H1 (cell line): Measurements from ENCODE around the gene GON4L. TPM values are rescaled to one million over a fixed set of nuclear protein-coding genes. Genes with fewer than 3 reads are reported as not detected.
"Not testable (repeated sequence)": the region's sequence is repeated elsewhere in the genome, so short reads cannot be mapped to it uniquely, and the experiment has no call there.

Experiments used
- CTCF ChIA-PET: fragments of 300-600 bp; sonication (Branson Sonifier 250); formaldehyde crosslinking; loops from one replicate; lab custom pipeline; 2021; ENCODE audit not compliant: partially characterized antibody; lab: Charles Lee
- POLR2A ChIA-PET: fragments of 300-600 bp; sonication (Branson Sonifier 250); formaldehyde crosslinking; loops from one replicate; lab custom pipeline; 2021; ENCODE audit warnings: inconsistent platforms; ENCODE audit not compliant: partially characterized antibody; lab: Charles Lee
- DNase-seq, 2 experiments: peaks; one replicate each; pipeline versions ENCODE4 v3.0.0 to v3.0.0-alpha.2; 2010 to 2022; ENCODE audit warnings: low spot score in 2 of 2, low read depth in 1 of 2, mixed read lengths in 1 of 2
- FAIRE-seq: peaks from 2 replicates; lab custom pipeline; 2011; peaks lifted over from hg19 to GRCh38; lab: Jason Lieb, UNC
- H2AFZ ChIP-seq: 2 replicates; pipeline ENCODE4 v1.8.1; 2012; ENCODE audit warnings: low read length, inconsistent platforms
- H2AK5ac ChIP-seq: 2 replicates; pipeline ENCODE4 v1.6.1; 2013; ENCODE audit warnings: low read depth, low read length
- H2BK120ac ChIP-seq: replicated peaks from 2 replicates; pipeline ENCODE3; 2013; ENCODE audit warnings: low read depth, low read length, inconsistent platforms
- H2BK12ac ChIP-seq: 2 replicates; pipeline ENCODE4 v1.6.1; 2013; ENCODE audit warnings: low read depth, low read length
- H2BK15ac ChIP-seq: 2 replicates; pipeline ENCODE4 v1.6.1; 2013; ENCODE audit warnings: low read length
- H2BK20ac ChIP-seq: 2 replicates; pipeline ENCODE4 v1.6.1; 2013; ENCODE audit warnings: low read length
- H2BK5ac ChIP-seq: 2 replicates; pipeline ENCODE4 v1.6.1; 2013; ENCODE audit warnings: low read depth, low read length
- H3K14ac ChIP-seq: 2 replicates; pipeline ENCODE4 v1.6.1; 2013; ENCODE audit warnings: inconsistent platforms; ENCODE audit not compliant: insufficient read length
- H3K18ac ChIP-seq: 2 replicates; pipeline ENCODE4 v1.6.1; 2013; ENCODE audit warnings: low read length; ENCODE audit errors: extremely low read depth
- H3K23ac ChIP-seq: 2 replicates; pipeline ENCODE4 v1.6.1; 2013; ENCODE audit warnings: inconsistent platforms; ENCODE audit not compliant: insufficient read length
- H3K23me2 ChIP-seq: 2 replicates; pipeline ENCODE4 v1.6.1; 2013; ENCODE audit warnings: low read depth, low read length
- H3K27ac ChIP-seq: 2 replicates; pipeline ENCODE4 v1.6.1; 2011; ENCODE audit warnings: low read depth, low read length, inconsistent platforms
- H3K27me3 ChIP-seq, 4 experiments: replicated peaks in 1 of 4; 1 replicate in 1 of 4; 2 replicates in 3 of 4; pipeline versions ENCODE4 v1.6.1 to v1.8.1; 2011 to 2013; ENCODE audit warnings: low read length in 3 of 4, mild to moderate bottlenecking in 3 of 4, inconsistent platforms in 2 of 4, mixed read lengths in 2 of 4, moderate library complexity in 1 of 4; ENCODE audit not compliant: control insufficient read depth in 3 of 4, insufficient read depth in 3 of 4; ENCODE audit errors: extremely low read depth in 1 of 4
- H3K36me3 ChIP-seq, 4 experiments: 2 replicates each; pipeline versions ENCODE4 v1.6.1 to v1.8.1; 2011 to 2013; ENCODE audit warnings: mild to moderate bottlenecking in 4 of 4, low read length in 3 of 4, moderate library complexity in 2 of 4, control low read depth in 1 of 4, inconsistent platforms in 1 of 4; ENCODE audit not compliant: insufficient read depth in 4 of 4, control insufficient read depth in 2 of 4
- H3K4ac ChIP-seq: replicated peaks from 2 replicates; pipeline ENCODE3; 2013; ENCODE audit warnings: low read length, low read depth, mixed read lengths, inconsistent platforms; ENCODE audit not compliant: insufficient read length
- H3K4me1 ChIP-seq, 4 experiments: replicated peaks in 1 of 4; 1 replicate in 1 of 4; 2 replicates in 3 of 4; pipeline versions ENCODE4 v1.6.1 to v1.8.1; 2011 to 2013; ENCODE audit warnings: low read length in 3 of 4, inconsistent platforms in 2 of 4, mixed read lengths in 1 of 4; ENCODE audit not compliant: insufficient read depth in 4 of 4, control insufficient read depth in 3 of 4
- H3K4me2 ChIP-seq, 2 experiments: 2 replicates each; pipeline versions ENCODE4 v1.6.1 to v1.8.1; 2011 to 2013; ENCODE audit warnings: low read depth in 2 of 2, low read length in 2 of 2, control low read depth in 1 of 2, inconsistent platforms in 1 of 2, mild to moderate bottlenecking in 1 of 2; ENCODE audit not compliant: insufficient read depth in 1 of 2
- H3K4me3 ChIP-seq, 4 experiments: fragments of 200-600, 300-600 bp in 1 of 4; sonication (generic), shearing (Covaris generic), sonication (Bioruptor Twin) in 1 of 4; 2 replicates each; pipeline versions ENCODE4 v1.5.1 to v1.8.1; 2011 to 2016; ENCODE audit warnings: low read length in 4 of 4, low read depth in 3 of 4, control low read depth in 2 of 4, inconsistent platforms in 2 of 4, mild to moderate bottlenecking in 2 of 4, mixed read lengths in 1 of 4, moderate library complexity in 1 of 4; ENCODE audit not compliant: insufficient read depth in 2 of 4; ENCODE audit errors: extremely low read depth in 1 of 4
- H3K56ac ChIP-seq: replicated peaks from 2 replicates; pipeline ENCODE3; 2013; ENCODE audit warnings: low read depth, mild to moderate bottlenecking, mixed read lengths, low read length, inconsistent platforms; ENCODE audit not compliant: insufficient read length
- H3K79me1 ChIP-seq: 2 replicates; pipeline ENCODE4 v1.6.1; 2013; ENCODE audit warnings: low read depth, low read length, control low read depth
- H3K79me2 ChIP-seq, 2 experiments: 2 replicates each; pipeline versions ENCODE4 v1.6.1 to v1.8.1; 2012 to 2013; ENCODE audit warnings: low read length in 2 of 2, mild to moderate bottlenecking in 2 of 2, inconsistent platforms in 1 of 2; ENCODE audit not compliant: insufficient read depth in 2 of 2, control insufficient read depth in 1 of 2
- H3K9ac ChIP-seq, 4 experiments: replicated peaks in 1 of 4; 1 replicate in 1 of 4; 2 replicates in 3 of 4; pipeline versions ENCODE4 v1.6.1 to v1.8.1; 2011 to 2013; ENCODE audit warnings: low read depth in 3 of 4, low read length in 3 of 4, control low read depth in 2 of 4, mild to moderate bottlenecking in 2 of 4, moderate library complexity in 2 of 4, inconsistent platforms in 1 of 4; ENCODE audit errors: extremely low read depth in 1 of 4
- H3K9me3 ChIP-seq, 2 experiments: 2 replicates each; pipeline versions ENCODE4 v1.6.1 to v1.8.1; 2012 to 2013; ENCODE audit warnings: mild to moderate bottlenecking in 2 of 2, moderate library complexity in 2 of 2, control low read depth in 1 of 2, inconsistent platforms in 1 of 2, low read depth in 1 of 2, low read length in 1 of 2, mixed read lengths in 1 of 2; ENCODE audit not compliant: insufficient read depth in 2 of 2
- H4K20me1 ChIP-seq, 2 experiments: replicated peaks in 1 of 2; 2 replicates each; pipeline versions ENCODE3 to v1.8.1; 2011 to 2013; ENCODE audit warnings: inconsistent platforms in 2 of 2, low read length in 2 of 2, mild to moderate bottlenecking in 1 of 2; ENCODE audit not compliant: insufficient read depth in 2 of 2, control insufficient read depth in 1 of 2
- H4K5ac ChIP-seq: 2 replicates; pipeline ENCODE4 v1.6.1; 2013; ENCODE audit warnings: low read length, low read depth, mixed read lengths, inconsistent platforms; ENCODE audit not compliant: insufficient read length
- H4K8ac ChIP-seq: 2 replicates; pipeline ENCODE4 v1.8.0; 2013; ENCODE audit warnings: mild to moderate bottlenecking, moderate library complexity, low read length, inconsistent platforms; ENCODE audit not compliant: insufficient read depth; ENCODE audit errors: extremely low read depth
- H4K91ac ChIP-seq: replicated peaks from 2 replicates; pipeline ENCODE3; 2013; ENCODE audit warnings: low read length, mixed read lengths, inconsistent platforms; ENCODE audit not compliant: insufficient read length
- WGBS, 2 experiments: shearing (Covaris generic) in 1 of 2; methylation state at CpG; one replicate each; pipeline versions ENCODE4 v1.1.6 to v1.1.7; 2013 to 2015; ENCODE audit warnings: low lambda C conversion rate in 2 of 2, mixed read lengths in 2 of 2, inconsistent platforms in 1 of 2, low coverage in 1 of 2, missing lambda C conversion rate in 1 of 2; ENCODE audit not compliant: insufficient replicate concordance in 2 of 2, insufficient coverage in 1 of 2, insufficient read length in 1 of 2; ENCODE audit errors: extremely low coverage in 1 of 2, missing lambda C conversion rate in 1 of 2; 5-methylcytosine and 5-hydroxymethylcytosine counted together
- polyA plus RNA-seq, 7 experiments: library from polyadenylated mRNA; depleted of rRNA in 3 of 7; stranded (reverse) in 5 of 7; unstranded in 2 of 7; fragments of >200 nt in 5 of 7; fragments of 200-250 nt in 2 of 7; gene quantifications; 1 replicate in 5 of 7; 2 replicates in 1 of 7; 4 replicates in 1 of 7; pipeline versions ENCODE4 v1.2.1 to v1.2.3, GENCODE V29; 2011 to 2013; ENCODE audit warnings: missing spikeins in 2 of 7, mixed read lengths in 2 of 7
- total RNA-seq: library from RNA; stranded (reverse); fragmentation: NEBNext Ultra II Directional; extraction: Animal tissue kit (Norgen Biotek cat#: 25700); gene quantifications from 2 replicates; pipeline ENCODE4 v1.2.1, GENCODE V29; 2021

Gene GON4L
- total and polyA plus RNA-seq, 2 of the 8 experiments (the other 6 are each of a cell fraction or from before 2014, with no cell fraction given), result 26.2 to 52.1 TPM

DNA sequence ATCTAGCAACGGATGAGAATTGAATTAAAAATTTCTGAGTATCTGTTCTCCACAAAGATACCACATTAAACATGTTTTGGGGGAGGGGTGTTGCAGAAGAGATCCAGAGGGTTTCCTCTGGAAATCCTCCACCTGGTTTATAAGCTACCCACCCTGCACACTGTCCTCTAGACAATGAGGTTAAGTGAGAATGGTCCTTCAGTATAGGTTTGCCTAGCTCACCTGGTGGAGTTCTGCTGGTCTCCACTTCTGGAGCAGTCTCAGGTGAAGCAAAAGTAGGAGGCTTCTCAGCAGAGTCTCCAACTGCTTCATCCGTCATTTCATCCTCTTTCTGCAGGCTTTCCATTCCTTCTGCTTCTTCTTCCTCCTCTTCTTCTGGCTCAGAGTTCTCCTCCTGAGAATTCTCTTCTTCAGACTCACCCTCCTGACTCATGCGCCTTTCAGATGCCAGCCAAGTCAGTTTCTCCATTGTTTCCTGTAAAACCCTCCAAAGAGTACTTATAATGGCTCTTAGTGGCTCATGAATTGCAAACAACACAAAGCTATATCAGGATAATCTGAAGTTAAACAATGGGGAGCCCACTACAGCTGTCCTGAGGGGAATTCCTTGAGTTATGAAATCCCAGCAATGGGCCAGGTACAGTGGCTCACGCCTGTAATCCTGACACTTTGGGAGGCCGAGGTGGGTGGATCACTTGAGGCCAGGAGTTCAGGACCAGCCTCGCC is 93.8 kb downstream of the GON4L start:
- H4K91ac ChIP-seq, H3K4me3 ChIP-seq, H3K27me3 ChIP-seq, H3K4me2 ChIP-seq, H3K27ac ChIP-seq, H3K4me1 ChIP-seq, H3K23me2 ChIP-seq, H3K79me1 ChIP-seq, H2BK5ac ChIP-seq, H2BK15ac ChIP-seq, DNase-seq, H3K18ac ChIP-seq, H3K9me3 ChIP-seq, H4K8ac ChIP-seq, H2AK5ac ChIP-seq, FAIRE-seq, H3K56ac ChIP-seq, H4K5ac ChIP-seq, H3K14ac ChIP-seq, H3K79me2 ChIP-seq, H2AFZ ChIP-seq, H3K9ac ChIP-seq, H2BK120ac ChIP-seq, H2BK12ac ChIP-seq, H2BK20ac ChIP-seq, H3K4ac ChIP-seq, H3K23ac ChIP-seq, H4K20me1 ChIP-seq: not testable (repeated sequence)
- POLR2A ChIA-PET, result interaction anchor here (1.0 kb wide), 1 partner anchor 93 kb away, joined by 3 read pairs; no protein-coding TSS in a partner anchor
- H3K36me3 ChIP-seq, result peaks cover 14 to 66% (median 39%) of the 10 kb centered on the region in 4 experiments; a peak in 7 of 8 replicates
- whole genome bisulfite sequencing, 2 experiments, result 91% methylated on average over 6 of the region's 6 CpGs; no CpG with 5 or more reads in 1 of the 2 experiments
- CTCF ChIA-PET, result interaction anchor here (0.6 kb wide), 2 partner anchors 12 to 851 kb away, joined by 3 read pairs; no protein-coding TSS in a partner anchor
